Endothelial cell of umbilical vein (primary cell): Measurements from ENCODE around the gene USP43. TPM values are rescaled to one million over a fixed set of nuclear protein-coding genes. Genes with fewer than 3 reads are reported as not detected.

Source experiments
- BruUV-seq: library from RNA; stranded (reverse); fragments of 400-500 nt; replicated peaks from 2 replicates; lab custom pipeline; 2021; lab: Mats Ljungman, UMichigan
- CTCF ChIA-PET: fragments of 300-600, 350-600 bp; sonication (Branson Sonifier 250); formaldehyde crosslinking; loops from one replicate; lab custom pipeline; 2021; ENCODE audit warnings: antibody characterized with exemption, inconsistent platforms; lab: Charles Lee
- POLR2A ChIA-PET: fragments of 300-600, 350-600 bp; sonication (Branson Sonifier 250); formaldehyde crosslinking; loops from one replicate; lab custom pipeline; 2021; ENCODE audit warnings: antibody characterized with exemption, inconsistent platforms; lab: Charles Lee
- DNase-seq: peaks from one replicate; pipeline ENCODE4 v3.0.0-alpha.2; 2011; ENCODE audit warnings: low read depth, low spot score
- FAIRE-seq: peaks from 2 replicates; lab custom pipeline; 2011; peaks lifted over from hg19 to GRCh38; lab: Jason Lieb, UNC
- H2AFZ ChIP-seq: 2 replicates; pipeline ENCODE4 v1.6.0; 2012; ENCODE audit warnings: low read depth, low read length, control low read depth, inconsistent platforms
- H3K27ac ChIP-seq: 2 replicates; pipeline ENCODE4 v1.5.1; 2011; ENCODE audit warnings: low read depth, mild to moderate bottlenecking, control low read depth, low read length, moderate library complexity; ENCODE audit not compliant: insufficient read depth
- H3K27me3 ChIP-seq, 2 experiments: 2 replicates each; pipeline versions ENCODE4 v1.6.0 to v1.6.1; 2011; ENCODE audit warnings: low read length in 2 of 2, mixed read lengths in 1 of 2; ENCODE audit not compliant: control insufficient read depth in 2 of 2, insufficient read depth in 2 of 2
- H3K36me3 ChIP-seq, 2 experiments: 2 replicates in 1 of 2; 3 replicates in 1 of 2; pipeline ENCODE4 v1.5.1; 2011; ENCODE audit warnings: low read length in 2 of 2, mild to moderate bottlenecking in 1 of 2, moderate library complexity in 1 of 2; ENCODE audit not compliant: control insufficient read depth in 2 of 2, insufficient read depth in 2 of 2; ENCODE audit errors: extremely low read depth in 1 of 2
- H3K4me1 ChIP-seq: 3 replicates; pipeline ENCODE4 v1.5.1; 2011; ENCODE audit warnings: mild to moderate bottlenecking, low read length; ENCODE audit not compliant: control insufficient read depth, insufficient read depth; ENCODE audit errors: extremely low read depth
- H3K4me2 ChIP-seq: 2 replicates; pipeline ENCODE4 v1.6.1; 2011; ENCODE audit warnings: low read length, control low read depth, mixed read lengths; ENCODE audit not compliant: insufficient read depth
- H3K4me3 ChIP-seq, 3 experiments: fragments of 200-600 bp in 1 of 3; sonication (generic), shearing (Covaris generic) in 1 of 3; replicated peaks in 1 of 3; 2 replicates each; pipeline ENCODE4 v1.5.1; 2011 to 2016; ENCODE audit warnings: control low read depth in 3 of 3, low read length in 3 of 3, mild to moderate bottlenecking in 2 of 3, inconsistent platforms in 1 of 3, low read depth in 1 of 3, moderate library complexity in 1 of 3; ENCODE audit not compliant: insufficient read depth in 1 of 3
- H3K79me2 ChIP-seq: 2 replicates; pipeline ENCODE4 v1.6.0; 2012; ENCODE audit warnings: low read length, inconsistent platforms; ENCODE audit not compliant: control insufficient read depth, insufficient read depth
- H3K9ac ChIP-seq: replicated peaks from 2 replicates; pipeline ENCODE3; 2011; ENCODE audit warnings: low read length, control low read depth; ENCODE audit not compliant: insufficient read depth; ENCODE audit errors: extremely low read depth
- H3K9me1 ChIP-seq: replicated peaks from 3 replicates; pipeline ENCODE4 v1.6.0; 2011; ENCODE audit warnings: mild to moderate bottlenecking, low read length; ENCODE audit not compliant: control insufficient read depth, insufficient read depth; ENCODE audit errors: extremely low read depth
- H3K9me3 ChIP-seq: replicated peaks from 2 replicates; pipeline ENCODE4 v1.5.1; 2012; ENCODE audit warnings: low read length, inconsistent platforms; ENCODE audit not compliant: control insufficient read depth, insufficient read depth
- H4K20me1 ChIP-seq: replicated peaks from 2 replicates; pipeline ENCODE3; 2011; ENCODE audit warnings: mild to moderate bottlenecking, low read length; ENCODE audit not compliant: control insufficient read depth, insufficient read depth; ENCODE audit errors: extremely low read depth
- EZH2 ChIP-seq: IDR thresholded peaks from 2 replicates; pipeline ENCODE4 v1.6.1; 2012; ENCODE audit warnings: borderline replicate concordance, low read depth, mild to moderate bottlenecking, moderate library complexity, low read length, inconsistent platforms; ENCODE audit not compliant: severe bottlenecking
- FOS ChIP-seq: IDR thresholded peaks from 2 replicates; pipeline ENCODE4 v1.6.1; 2011; ENCODE audit warnings: mild to moderate bottlenecking, low read length, moderate library complexity, borderline replicate concordance; ENCODE audit not compliant: insufficient read depth
- JUN ChIP-seq: IDR thresholded peaks from 2 replicates; pipeline ENCODE4 v1.6.1; 2011; ENCODE audit warnings: borderline replicate concordance, low read depth; ENCODE audit not compliant: insufficient read length, insufficient read depth
- POLR2A ChIP-seq: IDR thresholded peaks from 2 replicates; pipeline ENCODE4 v1.6.1; 2012; ENCODE audit warnings: low read depth, mild to moderate bottlenecking, control low read depth, low read length
- POLR2AphosphoS5 ChIP-seq: IDR thresholded peaks from 2 replicates; pipeline ENCODE4 v1.6.1; 2012; ENCODE audit warnings: low read depth, mild to moderate bottlenecking, control low read depth, low read length, moderate library complexity; ENCODE audit not compliant: insufficient read depth
- dilution Hi-C: fragments of 300-500 bp; cut with MboI; formaldehyde crosslinking; loops from one replicate; pipeline ENCODE4 v1.15.0; 2019; ENCODE audit warnings: low sequenced_read_pairs; ENCODE audit not compliant: extremely low pct_ligation_motif_present
- intact Hi-C: fragments of 100-400 bp; cut with micrococcal nuclease; formaldehyde crosslinking; loops from one replicate; pipeline ENCODE4 v1.10.0; 2022
- polyA plus RNA-seq, 4 experiments: library from polyadenylated mRNA; depleted of rRNA in 3 of 4; stranded (reverse) in 3 of 4; unstranded in 1 of 4; fragments of >200 nt; gene quantifications; 2 replicates each; pipeline versions ENCODE4 v1.2.1 to v1.2.3, GENCODE V29; 2011 to 2012; ENCODE audit warnings: missing spikeins in 1 of 4
- total RNA-seq: library from RNA; stranded (reverse); gene quantifications from 2 replicates; pipeline ENCODE4 v1.2.3, GENCODE V29; 2021
- TF ChIP-seq, protein P1 (sequence below): IDR thresholded peaks from 2 replicates; pipeline ENCODE4 v1.6.1; 2011; ENCODE audit not compliant: insufficient read depth, insufficient read length

Gene USP43
- total and polyA plus RNA-seq, 2 donors (not counting 3 experiments of a cell fraction or from before 2014, with no cell fraction given) = 0.01 TPM; not detected in 1

DNA sequence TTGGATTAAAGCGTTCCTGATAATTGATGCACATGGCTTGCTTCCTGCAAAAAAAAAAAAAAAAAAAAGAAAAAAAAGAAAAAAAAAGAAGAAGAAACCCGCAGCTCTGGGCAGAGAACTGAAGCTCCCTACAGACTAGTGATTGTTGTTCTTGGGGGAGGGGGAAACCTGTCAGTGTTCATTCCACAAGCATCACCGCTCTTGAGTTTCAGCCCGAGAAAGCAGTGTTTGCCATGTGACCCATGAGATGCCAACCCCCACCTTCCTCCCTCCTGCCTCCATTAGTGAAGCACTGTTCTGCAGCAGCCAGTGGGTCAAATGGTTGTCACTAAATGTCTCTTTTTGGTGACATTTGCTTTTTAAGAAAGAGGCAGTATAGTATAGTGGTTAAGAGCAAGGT lies 1.7 kb downstream of the USP43 start:
- H3K4me3 ChIP-seq = no peak overlapping the region
- POLR2A ChIA-PET = no interaction called here
- H4K20me1 ChIP-seq = no peaks in the 10 kb centered on the region
- intact Hi-C loops = no loop called here
- FAIRE-seq (no peak), DNase-seq (no peak)
- no peak overlapping the region for H3K9ac ChIP-seq
- no peak overlapping the region for H3K27ac ChIP-seq
- H2AFZ ChIP-seq = no peak overlapping the region
- H3K9me1 ChIP-seq = no peaks in the 10 kb centered on the region
- H3K4me2 ChIP-seq = no peak overlapping the region
- peaks cover 14 to 15% of the 10 kb centered on the region in 2 experiments for H3K27me3 ChIP-seq
- TF ChIP-seq POLR2AphosphoS5 (no peak), JUN (no peak), EZH2 (no peak), POLR2A (no peak)
- TF ChIP-seq, protein P1, sequence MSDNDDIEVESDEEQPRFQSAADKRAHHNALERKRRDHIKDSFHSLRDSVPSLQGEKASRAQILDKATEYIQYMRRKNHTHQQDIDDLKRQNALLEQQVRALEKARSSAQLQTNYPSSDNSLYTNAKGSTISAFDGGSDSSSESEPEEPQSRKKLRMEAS = no peak
- dilution Hi-C loops = no loop called here
- no peaks in the 10 kb centered on the region for H3K36me3 ChIP-seq
- H3K9me3 ChIP-seq = no peaks in the 10 kb centered on the region
- CTCF ChIA-PET = no interaction called here
- no TSS peak for BruUV-seq
- H3K4me1 ChIP-seq = peaks cover 4% of the 10 kb centered on the region
- H3K79me2 ChIP-seq = no peaks in the 10 kb centered on the region

DNA sequence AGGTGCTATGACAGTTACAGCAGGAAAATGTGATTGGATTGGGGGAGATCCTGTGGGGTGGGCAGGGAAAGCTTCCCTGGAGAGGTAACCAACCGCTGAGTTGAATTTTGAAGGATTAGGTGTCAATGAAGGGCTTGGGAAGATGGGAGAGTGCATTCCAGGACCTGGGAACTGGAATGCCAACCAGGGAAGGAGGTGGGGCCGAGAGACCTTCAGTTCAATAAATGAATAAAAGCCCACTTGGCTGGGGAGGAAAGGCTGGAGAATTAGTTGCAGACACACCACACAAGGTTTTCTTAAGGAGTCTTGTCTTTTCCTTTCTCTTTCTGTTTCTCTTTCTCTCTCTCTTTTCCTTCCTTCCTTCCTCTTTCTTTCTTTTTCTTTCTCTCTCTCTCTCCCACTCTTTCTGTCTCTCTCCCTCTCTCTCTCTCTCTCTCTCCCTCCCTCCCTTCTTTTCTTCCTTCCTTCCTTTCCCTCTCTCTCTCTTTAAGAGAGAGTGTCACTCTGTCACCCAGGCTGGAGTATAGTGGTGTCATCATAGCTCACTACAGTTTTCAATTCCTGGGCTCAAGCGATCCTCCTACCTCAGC lies 3.3 kb downstream of the USP43 start:
- Histone ChIP-seq H3K79me2 (no peaks in the 10 kb centered on the region), H3K4me1 (peaks cover 4% of the 10 kb centered on the region), H3K4me2 (no peak overlapping the region), H3K9me1 (no peaks in the 10 kb centered on the region), H3K9ac (no peak overlapping the region), H3K4me3 (no peak overlapping the region), H3K27ac (no peak overlapping the region), H3K9me3 (no peaks in the 10 kb centered on the region), H3K27me3 (peaks cover 14 to 15% of the 10 kb centered on the region in 2 experiments), H4K20me1 (no peaks in the 10 kb centered on the region), H2AFZ (no peak overlapping the region), H3K36me3 (no peaks in the 10 kb centered on the region)
- no peak for DNase-seq
- TF ChIP-seq POLR2A = no peak
- TF ChIP-seq POLR2AphosphoS5 = no peak
- TF ChIP-seq, protein P1 = no peak
- TF ChIP-seq FOS = no peak
- intact Hi-C loops = no loop called here
- BruUV-seq = no TSS peak
- dilution Hi-C loops = no loop called here
- ChIA-PET POLR2A (no interaction called here), CTCF (no interaction called here)
- no peak for FAIRE-seq
